ENCODE data around the gene TTC3. TPM values are rescaled to one million over a fixed set of nuclear protein-coding genes. Genes with fewer than 3 reads are reported as not detected.

TTC3 gene
- total RNA-seq, 2 donors from 2014 or later = 63.6 to 113 TPM

DNA sequence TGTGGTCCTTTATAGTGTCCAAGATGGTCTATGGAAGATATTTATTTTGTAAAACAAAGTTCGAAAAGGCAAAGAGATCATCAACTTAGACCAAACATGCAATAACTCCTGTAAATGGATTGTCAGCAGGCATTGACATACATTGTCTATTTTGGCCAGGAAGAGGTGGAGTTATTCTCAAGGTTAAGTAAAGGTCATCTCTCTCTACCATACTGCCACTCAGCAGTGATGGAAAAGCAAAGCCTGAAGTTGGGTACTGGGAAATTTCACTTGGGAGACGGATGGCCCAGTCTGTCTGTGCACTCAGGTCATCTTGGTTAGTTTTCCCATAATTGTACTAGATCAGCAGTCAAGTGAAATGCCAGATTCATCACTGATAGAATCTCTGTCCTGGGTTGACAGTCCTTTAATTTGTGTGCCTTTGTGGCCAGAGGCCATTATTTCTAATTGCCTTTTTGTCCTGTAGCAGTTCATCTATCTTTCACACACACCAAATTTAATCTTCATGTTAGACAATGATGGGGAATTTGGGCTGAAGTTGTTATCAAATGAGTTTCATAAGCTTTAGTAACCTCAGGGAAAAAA is 17.7 kb upstream of the TTC3 start:
- Mint-ChIP-seq H3K27ac (no peak overlapping the region), H3K36me3 (no peaks in the 10 kb centered on the region), H3K9me3 (no peaks in the 10 kb centered on the region)
- no peak for ATAC-seq
- DNase-seq (ENCODE audit: low spot score in 2 of 2) = no peak

DNA sequence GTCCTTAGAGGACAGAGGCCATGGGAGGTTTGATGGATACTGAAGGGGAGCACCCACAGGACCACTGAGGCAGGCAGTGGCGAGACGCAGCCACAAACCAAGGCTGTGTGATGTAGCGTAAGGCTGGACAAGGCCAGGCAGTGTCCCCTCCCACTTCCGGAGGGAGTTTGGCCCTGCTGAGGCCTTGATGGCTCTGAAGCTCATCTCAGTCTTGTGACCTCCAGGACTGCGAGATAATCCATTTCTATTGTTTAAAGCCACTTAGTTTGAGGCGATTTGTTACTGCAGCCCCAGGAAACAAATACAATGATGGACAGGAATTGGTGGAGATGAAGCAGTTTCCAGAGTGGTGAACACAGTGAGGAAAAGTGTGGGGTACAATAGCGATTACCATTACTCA is 15.4 kb upstream of the TTC3 start:
- ATAC-seq (no peak), DNase-seq (ENCODE audit: low spot score in 2 of 2) (no peak)
- Mint-ChIP-seq H3K9me3 (no peaks in the 10 kb centered on the region), H3K27ac (no peak overlapping the region), H3K36me3 (no peaks in the 10 kb centered on the region)

DNA sequence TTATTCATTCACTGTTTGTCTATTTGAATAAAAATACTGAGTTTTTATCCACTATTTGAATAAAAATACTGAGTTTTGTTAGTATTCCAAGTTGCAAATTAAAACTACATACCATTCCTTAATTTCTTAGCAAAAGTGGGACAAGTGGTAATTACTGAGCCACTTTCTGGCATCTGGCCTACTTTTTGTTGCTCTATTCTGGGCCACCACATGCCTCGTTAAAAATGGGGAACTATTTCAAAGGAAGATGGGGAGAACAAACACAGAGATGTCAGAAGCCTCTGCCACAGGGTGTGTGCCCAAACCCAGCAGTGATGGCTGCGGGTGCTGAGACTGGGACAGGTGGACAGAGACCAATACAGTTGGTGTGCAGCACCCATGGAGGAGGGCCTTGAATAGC is 14.8 kb upstream of the TTC3 start:
- ATAC-seq (no peak), DNase-seq (ENCODE audit: low spot score in 2 of 2) (no peak)
- Mint-ChIP-seq H3K36me3 (no peaks in the 10 kb centered on the region), H3K9me3 (no peaks in the 10 kb centered on the region), H3K27ac (peak overlapping the region in 1 of 2 donors; percentile 18)

DNA sequence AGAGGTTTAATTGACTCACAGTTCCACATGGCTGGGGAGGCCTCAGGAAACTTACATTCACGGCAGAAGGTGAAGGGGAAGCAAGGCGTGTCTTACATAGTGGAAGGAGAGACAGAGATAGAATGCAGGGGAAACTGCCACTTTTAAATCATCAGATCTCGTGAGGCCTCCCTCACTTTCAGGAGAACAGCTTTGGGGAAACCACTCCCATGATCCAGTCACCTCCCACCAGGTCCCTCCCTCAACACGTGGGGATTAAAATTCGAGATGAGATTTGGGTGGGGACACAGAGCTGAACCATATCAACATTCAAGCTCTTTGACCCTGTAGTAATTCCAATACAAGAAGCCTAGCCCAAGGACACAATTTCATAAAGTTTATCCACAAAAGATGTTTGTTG is 13.9 kb upstream of the TTC3 start:
- no peak for ATAC-seq
- H3K27ac Mint-ChIP-seq = no peak overlapping the region
- no peaks in the 10 kb centered on the region for H3K9me3 Mint-ChIP-seq
- no peak for DNase-seq (ENCODE audit: low spot score in 2 of 2)
- H3K36me3 Mint-ChIP-seq = no peaks in the 10 kb centered on the region

DNA sequence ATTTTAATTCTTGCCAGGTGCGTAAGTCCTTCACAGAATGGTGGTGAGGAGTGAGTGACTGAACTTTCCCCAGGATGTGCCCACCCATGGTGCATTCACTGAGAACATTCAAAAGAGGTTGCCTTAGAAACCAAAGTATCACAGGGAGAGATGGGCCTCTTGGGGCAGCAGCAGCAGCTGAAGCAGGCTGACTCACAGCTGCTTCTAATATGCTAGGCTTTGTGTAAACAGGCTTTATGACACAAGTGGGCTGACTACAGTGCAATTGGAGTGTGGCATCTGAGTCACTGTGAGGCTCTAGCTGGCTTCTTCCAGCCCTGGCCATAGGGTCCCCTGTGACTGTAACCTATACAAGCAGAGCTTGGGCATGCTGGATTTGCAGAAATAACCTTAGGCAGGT is 12.8 kb upstream of the TTC3 start:
- DNase-seq (ENCODE audit: low spot score in 2 of 2) (no peak), ATAC-seq (peak; percentile 59 to 98)
- no peak overlapping the region for H3K27ac Mint-ChIP-seq
- no peaks in the 10 kb centered on the region for H3K36me3 Mint-ChIP-seq
- H3K9me3 Mint-ChIP-seq = no peaks in the 10 kb centered on the region

DNA sequence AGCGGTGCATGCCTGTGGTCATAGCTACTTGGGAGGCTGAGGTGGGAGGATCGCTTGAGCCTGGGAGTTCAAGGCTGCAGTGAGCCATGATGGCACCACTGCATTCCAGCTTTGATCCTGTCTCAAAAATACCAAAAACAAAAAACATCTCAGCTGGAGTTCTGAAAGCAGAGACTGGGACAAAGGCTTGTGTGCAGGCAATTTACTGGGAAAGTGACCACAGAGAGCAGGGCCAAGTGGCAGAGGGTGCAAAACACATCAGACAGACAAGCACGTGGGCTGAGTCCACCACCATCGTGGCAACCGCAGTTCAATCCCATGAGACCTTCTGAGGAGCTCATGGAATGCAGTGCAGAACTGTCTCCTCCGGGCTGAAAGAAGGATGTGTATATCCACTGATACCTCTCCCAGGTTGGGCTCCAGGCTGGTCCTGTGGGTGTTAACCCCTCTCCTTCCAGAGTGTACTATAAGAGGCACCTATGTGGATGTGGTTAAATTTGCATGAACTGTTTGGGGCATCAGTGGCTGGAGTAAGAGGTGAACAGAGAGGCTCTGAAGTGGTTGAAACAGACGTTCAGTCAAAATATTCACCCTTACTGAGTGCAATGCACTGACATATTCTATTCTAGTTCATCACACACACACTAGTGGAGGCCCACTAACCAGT is 11.0 kb upstream of the TTC3 start:
- Mint-ChIP-seq H3K36me3 (no peaks in the 10 kb centered on the region), H3K9me3 (no peaks in the 10 kb centered on the region), H3K27ac (no peak overlapping the region)
- DNase-seq (ENCODE audit: low spot score in 2 of 2) (no peak), ATAC-seq (no peak)

DNA sequence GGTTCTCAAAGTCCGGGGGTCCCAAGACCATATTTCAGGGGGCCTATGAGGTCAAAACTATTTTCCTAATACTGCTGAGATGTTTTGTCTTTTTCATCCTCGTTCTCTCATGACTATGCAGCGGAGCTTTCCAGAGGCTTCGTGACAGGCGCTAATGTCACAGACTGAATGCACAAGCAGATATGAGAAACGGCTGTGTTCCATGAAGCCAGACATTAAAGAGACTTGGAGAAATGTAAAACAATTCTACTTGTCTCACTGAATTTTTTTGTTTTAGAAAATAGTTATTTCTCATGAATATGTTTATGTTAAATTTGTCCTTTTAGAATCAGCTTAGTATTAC is 10.5 kb upstream of the TTC3 start:
- DNase-seq (ENCODE audit: low spot score in 2 of 2) (no peak), ATAC-seq (no peak)
- Mint-ChIP-seq H3K27ac (no peak overlapping the region), H3K36me3 (no peaks in the 10 kb centered on the region), H3K9me3 (no peaks in the 10 kb centered on the region)

DNA sequence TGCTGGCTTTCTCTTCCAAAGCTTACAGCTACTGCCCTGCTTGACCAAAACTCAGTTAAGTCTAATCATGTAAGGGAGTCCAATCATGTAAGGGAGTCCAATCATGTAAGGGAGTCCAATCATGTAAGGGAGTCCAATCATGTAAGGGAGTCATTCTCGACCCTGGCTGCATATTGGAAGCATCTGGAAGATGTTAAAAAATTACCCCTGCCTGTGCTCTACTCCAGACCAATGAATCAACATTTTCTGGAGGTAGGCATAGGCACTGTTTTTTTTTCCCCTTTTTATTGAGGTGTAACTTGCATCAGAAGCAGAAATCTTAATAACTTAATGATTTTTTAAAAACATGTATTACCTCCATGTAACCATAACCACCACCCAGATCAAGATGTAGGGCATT is 9.6 kb upstream of the TTC3 start:
- H3K27ac Mint-ChIP-seq = no peak overlapping the region
- no peak for ATAC-seq
- H3K9me3 Mint-ChIP-seq = no peaks in the 10 kb centered on the region
- H3K36me3 Mint-ChIP-seq = peaks cover 0 to 3% of the 10 kb centered on the region in 2 donors
- no peak for DNase-seq (ENCODE audit: low spot score in 2 of 2)

DNA sequence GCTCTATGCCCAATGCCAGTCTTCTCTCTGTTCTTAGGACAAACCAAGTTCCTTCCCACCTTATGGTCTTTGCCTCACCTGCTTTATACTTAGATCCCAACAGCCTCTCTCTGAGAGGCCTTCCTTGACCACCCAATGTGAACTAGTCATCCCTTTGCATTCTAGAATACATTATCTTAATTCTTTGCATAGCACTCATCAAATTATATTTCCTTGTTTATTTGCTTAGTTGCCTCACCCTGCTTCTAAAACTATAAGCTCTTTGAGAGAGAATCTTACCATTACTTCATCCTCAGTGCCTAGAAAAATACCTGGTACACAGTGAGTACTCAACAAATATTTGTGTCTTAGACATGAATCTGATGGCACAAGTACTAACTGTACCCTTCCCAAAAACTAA is 8.2 kb upstream of the TTC3 start:
- DNase-seq (ENCODE audit: low spot score in 2 of 2) = no peak
- no peak for ATAC-seq
- no peak overlapping the region for H3K27ac Mint-ChIP-seq

DNA sequence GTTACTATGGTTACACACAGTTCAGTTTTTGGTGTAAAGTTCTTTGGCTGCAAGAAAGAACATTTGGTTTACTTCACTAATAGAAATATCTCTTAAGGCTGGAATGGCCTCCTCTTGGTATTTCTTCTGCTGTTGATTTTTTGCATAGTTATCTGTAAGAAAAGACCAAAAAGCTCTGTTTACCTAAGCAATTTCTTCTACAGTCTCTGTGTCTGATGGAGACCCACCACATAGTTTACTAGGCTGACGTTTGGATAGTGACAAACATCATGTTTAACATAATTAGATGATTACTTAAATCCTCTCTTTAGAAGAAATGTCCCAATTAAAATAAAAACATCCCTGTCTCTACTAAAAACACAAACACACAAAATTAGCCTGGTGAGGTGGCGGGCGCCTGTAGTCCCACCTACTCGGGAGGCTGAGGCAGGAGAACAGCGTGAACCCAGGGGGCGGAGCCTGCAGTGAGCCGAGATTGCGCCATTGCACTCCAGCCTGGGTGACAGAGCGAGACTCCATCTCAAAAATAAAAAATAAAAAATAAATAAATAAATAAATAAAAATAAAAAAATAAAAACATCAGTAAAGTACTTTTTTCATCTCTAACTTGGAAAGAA is 7.4 kb upstream of the TTC3 start:
- Mint-ChIP-seq H3K27ac (no peak overlapping the region), H3K36me3 (peaks cover 0 to 18% of the 10 kb centered on the region in 2 donors), H3K9me3 (no peaks in the 10 kb centered on the region)
- ATAC-seq (no peak), DNase-seq (ENCODE audit: low spot score in 2 of 2) (no peak)

More for the DNA sequence above, 8.2 kb upstream of the TTC3 start:
- H3K36me3 Mint-ChIP-seq = peaks cover 0 to 15% of the 10 kb centered on the region in 2 donors
- H3K9me3 Mint-ChIP-seq = no peaks in the 10 kb centered on the region

DNA sequence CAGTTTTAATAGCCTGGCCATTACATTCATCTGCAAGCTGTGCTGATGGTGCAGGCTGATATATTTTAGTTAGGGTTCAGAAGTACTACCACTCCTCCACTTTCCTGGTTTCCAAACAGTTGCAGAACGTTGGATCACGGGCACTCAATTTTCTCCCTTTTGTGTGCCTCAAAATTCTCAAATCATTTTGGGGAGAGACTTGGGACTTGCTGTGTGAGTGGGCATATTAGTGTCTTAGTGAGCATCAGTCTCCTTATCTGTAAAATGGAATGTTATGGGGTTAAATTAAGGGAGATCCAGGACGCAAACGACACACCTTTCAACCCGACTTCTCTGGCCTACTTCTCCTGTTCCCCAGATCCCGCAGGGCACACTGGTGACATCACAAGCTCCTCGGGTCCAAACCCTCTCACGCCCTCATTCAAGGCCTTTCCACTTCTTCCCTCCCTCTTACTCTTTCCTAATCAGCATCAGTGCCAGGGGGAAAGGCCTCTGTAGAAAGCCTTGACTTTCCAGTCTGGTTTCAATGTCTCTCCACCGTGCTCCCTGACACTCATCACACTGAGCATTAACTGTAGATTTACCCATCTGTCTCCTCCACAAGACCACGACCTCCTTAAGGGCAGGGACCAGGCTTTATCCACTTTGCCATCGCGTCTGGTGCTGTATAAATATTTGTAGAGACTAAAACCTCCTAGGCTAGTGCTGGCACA is 1.3 kb upstream of the TTC3 start:
- DNase-seq (ENCODE audit: low spot score in 2 of 2) (no peak), ATAC-seq (no peak)
- H3K36me3 Mint-ChIP-seq = peaks cover 24 to 32% of the 10 kb centered on the region in 2 donors
- peak overlapping the region; percentile 93 to 96 for H3K27ac Mint-ChIP-seq
- H3K9me3 Mint-ChIP-seq = no peaks in the 10 kb centered on the region

DNA sequence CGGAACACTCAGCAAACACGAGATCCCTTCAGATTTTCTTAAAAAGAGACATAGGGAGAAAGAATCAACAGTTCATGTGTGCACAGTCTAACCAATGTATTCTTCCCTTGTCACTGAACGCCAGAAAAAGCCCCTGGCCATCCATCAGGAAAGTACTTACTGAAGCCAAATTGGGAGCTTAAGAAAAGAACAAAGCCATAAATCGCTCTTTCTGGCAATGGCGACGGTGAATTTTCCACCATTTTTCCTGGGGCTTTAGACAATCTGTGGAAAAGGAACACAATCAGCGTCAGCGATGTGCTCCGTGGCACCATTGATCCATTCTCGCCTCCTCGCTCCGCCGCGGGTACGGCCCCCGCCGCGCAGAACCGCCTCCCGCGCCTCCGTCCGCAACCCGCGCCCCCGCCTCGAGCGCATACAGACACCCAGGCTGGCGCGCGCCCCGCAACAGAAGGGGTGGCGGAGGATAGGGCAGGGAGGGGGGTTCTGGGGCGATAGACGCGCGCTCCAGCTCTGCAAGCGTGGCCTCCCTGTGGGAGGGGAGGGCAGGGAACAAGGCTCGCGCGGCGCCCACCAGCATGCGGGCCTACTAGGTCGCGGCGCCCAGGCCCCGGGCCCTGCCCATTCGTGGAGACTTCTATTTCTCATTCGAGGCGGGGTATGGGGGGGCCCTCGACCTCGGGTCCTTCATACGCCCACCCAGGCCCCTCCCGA is 623 bp upstream of the TTC3 start:
- ATAC-seq (peak; percentile 67 to 74), DNase-seq (ENCODE audit: low spot score in 2 of 2) (peak in 1 of 2 donors; percentile 67)
- H3K27ac Mint-ChIP-seq = peak overlapping the region; percentile 93 to 96
- peaks cover 24 to 32% of the 10 kb centered on the region in 2 donors for H3K36me3 Mint-ChIP-seq
- H3K9me3 Mint-ChIP-seq = no peaks in the 10 kb centered on the region

DNA sequence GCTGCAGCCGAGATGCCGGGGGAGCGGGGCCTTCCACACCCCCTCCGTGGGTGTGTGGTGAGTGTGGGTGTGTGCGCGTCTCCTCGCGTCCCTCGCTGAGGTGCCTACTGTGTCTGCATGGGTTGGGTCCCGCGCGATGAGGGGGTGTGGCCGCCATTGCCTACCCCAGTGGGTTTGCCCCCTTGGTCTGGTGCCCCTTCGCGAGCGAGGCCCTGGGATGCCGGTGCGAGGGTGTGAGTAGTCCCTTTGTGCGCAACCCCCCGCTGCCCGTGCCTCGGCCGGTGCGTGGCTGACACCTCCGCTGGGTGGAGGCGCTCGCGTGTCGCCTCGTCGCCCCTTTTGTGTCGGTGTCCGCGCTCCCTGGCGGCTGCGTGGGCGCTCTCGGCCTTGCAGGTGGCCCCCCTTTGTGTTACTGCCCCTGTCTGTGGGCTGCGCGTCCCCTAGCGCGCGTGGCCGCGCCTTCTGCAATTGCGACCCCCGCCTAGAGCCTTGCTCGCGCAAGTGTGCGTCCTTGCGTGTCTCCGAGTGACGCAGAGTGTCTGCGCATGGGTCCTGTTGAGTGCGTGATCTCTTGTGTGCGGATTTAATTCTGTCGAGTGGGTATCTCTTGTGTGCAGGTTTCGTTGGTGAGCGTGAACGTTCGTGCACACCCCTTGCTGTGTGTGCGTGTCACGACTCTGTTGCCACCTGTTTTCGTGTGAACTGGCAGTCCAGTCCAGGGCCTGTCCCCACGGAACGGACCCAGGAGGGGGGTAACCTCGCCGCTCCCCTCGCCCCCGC is 553 bp downstream of the TTC3 start:
- DNase-seq (ENCODE audit: low spot score in 2 of 2) (peak in 1 of 2 donors; percentile 60), ATAC-seq (peak; percentile 42 to 45)
- no peaks in the 10 kb centered on the region for H3K9me3 Mint-ChIP-seq
- peaks cover 24 to 28% of the 10 kb centered on the region in 2 donors for H3K36me3 Mint-ChIP-seq
- peak overlapping the region; percentile 82 to 96 for H3K27ac Mint-ChIP-seq

DNA sequence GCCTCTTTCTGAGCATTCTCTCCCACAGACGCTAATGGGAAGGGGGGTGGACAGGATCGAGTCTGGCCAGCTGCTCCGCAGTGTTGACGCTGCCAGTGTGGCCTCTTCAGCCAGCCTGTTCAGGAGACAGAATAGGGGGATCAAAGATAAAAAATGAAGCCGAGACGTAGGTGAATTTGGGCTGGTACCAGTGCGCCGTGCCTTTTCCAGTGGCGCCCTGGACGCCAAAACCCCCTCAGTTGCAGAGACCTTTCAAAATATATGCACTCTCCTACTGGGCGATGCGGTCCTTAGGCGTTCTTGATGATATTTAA is 1.1 kb downstream of the TTC3 start:
- no peak for ATAC-seq
- Mint-ChIP-seq H3K27ac (peak overlapping the region; percentile 82 to 96), H3K9me3 (no peaks in the 10 kb centered on the region), H3K36me3 (peaks cover 24 to 25% of the 10 kb centered on the region in 2 donors)
- DNase-seq (ENCODE audit: low spot score in 2 of 2) = no peak

DNA sequence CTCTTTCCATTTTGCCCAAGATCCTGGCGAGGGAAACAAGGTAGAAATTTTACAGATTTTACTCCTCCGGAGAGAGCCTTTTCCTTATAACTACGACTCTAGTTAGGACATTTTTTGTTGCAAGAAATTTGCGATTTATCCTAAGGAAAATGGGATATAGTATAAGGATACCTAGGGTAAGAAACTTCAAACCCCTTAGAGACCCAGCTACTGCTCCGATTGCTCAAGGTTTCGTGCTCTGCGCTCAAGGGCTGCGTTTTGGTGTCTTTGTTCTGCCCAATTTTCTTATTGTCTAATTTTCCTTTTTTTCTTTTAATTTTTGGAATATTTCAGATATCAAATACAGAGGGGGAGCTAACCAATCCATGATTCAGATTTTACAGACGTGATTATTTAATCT is 1.5 kb downstream of the TTC3 start:
- ATAC-seq (no peak), DNase-seq (ENCODE audit: low spot score in 2 of 2) (no peak)
- H3K27ac Mint-ChIP-seq = peak overlapping the region in 1 of 2 donors; percentile 96
- peaks cover 24 to 26% of the 10 kb centered on the region in 2 donors for H3K36me3 Mint-ChIP-seq
- H3K9me3 Mint-ChIP-seq = no peaks in the 10 kb centered on the region

DNA sequence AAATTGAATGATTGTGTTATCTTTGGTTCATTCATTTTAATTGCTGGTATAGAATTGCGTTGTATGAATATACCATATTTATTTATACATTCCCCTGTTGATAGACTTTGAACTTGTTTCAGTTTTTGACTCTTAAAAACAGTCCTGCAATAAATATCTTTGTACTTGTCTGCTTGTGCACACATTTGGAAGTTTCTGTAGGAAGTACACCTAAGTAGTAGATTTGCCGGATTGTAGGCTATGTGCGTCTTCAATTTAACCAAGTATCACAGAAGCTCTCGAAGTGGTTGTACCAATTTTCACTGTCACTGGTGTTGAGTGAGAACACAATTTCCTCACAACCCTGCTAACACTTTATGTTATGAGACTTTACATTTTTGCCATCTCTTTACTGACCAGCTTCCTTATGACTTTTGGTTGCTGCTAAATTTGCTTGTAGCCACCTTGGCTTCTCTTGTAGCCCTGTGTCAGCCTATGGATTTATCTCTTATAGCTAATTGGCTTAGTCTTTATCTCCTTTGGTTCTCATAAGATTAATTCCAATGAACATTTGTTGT is 2.2 kb downstream of the TTC3 start:
- H3K27ac Mint-ChIP-seq = no peak overlapping the region
- no peak for DNase-seq (ENCODE audit: low spot score in 2 of 2)
- no peaks in the 10 kb centered on the region for H3K9me3 Mint-ChIP-seq
- peaks cover 20 to 24% of the 10 kb centered on the region in 2 donors for H3K36me3 Mint-ChIP-seq
- ATAC-seq = no peak

Data from activated naive CD4-positive, alpha-beta T cell treated with anti-CD3 and anti-CD28 coated beads, Interleukin-2, amount 50 U/mL, for 72 hours (primary cell).